GM19463 (cell line): ENCODE data around the gene GSPT1.

Experiments
- ATAC-seq: cut with Tn5 transposase; IDR thresholded peaks from one replicate; pipeline ENCODE4 v1.9.1; 2021; ENCODE audit warnings: mild to moderate bottlenecking, moderate library complexity; ENCODE audit not compliant: unreplicated experiment

Gene GSPT1

DNA sequence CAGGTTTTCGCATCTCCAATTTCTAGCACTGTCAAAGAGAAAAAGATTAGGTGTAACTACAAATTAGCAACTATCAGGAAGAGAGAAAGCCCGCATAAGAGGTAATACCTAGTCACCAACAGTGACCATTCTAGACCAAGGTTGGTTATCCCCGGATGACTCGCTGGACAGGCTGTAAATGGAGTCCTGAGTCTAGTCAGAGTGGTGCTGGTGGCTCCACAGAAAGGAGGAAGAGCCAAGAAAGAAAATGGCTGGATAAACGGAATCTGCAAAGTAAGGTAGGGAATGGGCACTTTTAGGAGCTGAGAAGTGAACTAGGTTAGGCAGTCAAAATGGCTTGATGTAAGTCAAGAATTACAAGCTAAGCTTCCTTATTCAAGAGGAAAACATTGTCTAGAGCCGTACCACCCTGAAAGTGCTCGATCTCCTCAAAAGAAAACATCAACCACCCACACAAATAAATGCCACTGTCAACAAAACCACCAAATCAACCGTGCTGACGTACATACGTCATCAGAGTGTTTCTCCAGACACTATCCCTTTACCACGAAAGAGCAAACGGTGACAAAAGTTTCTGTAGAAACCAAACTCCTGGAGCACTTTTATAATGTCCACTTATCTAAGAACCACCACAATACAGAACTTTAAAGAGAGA lies 2.2 kb downstream of the GSPT1 start:
- no peak for ATAC-seq

- ATAC-seq = no peak
Measured at GRCh38 chr16:11909653-11910545, 5.9 kb downstream of the GSPT1 start.

DNA sequence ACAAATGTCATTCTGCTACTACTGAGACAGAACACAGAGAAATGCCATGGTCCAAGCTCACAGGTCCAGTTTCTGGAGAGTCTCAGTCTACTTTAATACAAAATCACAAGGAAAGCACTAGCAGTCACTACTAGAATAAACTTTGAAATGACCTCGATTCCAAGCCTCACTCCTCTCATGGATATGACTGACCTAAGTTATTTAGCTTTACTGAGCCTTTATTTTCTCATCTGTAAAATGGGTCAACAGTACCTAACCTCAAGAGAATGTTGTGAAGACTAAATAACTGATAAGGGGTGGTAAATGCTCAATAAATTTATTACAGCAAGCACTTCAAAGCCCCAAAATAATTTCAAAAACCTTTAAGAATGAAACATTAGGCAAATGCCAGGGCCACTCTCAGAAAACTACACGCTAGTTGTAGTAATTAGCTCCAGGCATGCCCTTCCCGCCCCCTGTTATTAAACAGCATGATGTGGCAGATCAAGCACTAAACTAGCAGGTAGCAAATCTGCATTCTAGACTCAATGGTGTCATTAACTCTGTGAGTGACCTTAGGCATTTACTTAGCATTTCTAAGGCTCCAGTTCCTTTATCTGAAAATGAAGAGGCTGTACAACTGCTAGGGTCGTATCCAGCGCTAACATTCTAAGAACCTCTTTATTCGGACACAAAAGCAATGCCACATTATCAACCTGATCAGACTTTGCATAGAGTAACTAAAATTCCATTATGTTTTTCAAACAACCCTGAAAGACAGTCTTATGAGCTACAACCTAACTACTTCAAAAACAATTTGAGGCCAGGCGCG lies 8.4 kb downstream of the GSPT1 start:
- no peak for ATAC-seq

- ATAC-seq = no peak
Measured at GRCh38 chr16:11903906-11904305, 11.8 kb downstream of the GSPT1 start.

DNA sequence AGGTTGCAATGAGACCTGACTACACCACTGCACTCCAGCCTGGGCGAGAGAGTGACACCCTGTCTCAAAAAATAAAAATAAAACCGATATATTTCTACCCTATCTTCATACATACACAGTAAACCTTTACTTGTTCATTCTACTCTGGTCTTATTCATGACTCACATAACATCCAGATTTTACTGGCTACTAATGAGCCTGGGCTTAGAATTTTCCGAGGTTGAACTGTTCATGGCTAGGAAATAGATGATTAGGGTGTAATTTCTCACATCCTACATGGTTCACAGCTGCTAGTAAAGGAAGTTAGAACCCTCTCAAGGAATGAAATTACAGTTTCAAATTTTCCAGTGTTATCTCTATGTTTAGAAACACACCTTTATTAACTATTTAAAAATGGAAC lies 14.7 kb downstream of the GSPT1 start:
- no peak for ATAC-seq

- ATAC-seq = no peak
Measured at GRCh38 chr16:11896486-11897176, 19.1 kb downstream of the GSPT1 start.

GRCh38 chr16:11893571-11893970 lies 22.2 kb downstream of the GSPT1 start:
- no peak for ATAC-seq

DNA sequence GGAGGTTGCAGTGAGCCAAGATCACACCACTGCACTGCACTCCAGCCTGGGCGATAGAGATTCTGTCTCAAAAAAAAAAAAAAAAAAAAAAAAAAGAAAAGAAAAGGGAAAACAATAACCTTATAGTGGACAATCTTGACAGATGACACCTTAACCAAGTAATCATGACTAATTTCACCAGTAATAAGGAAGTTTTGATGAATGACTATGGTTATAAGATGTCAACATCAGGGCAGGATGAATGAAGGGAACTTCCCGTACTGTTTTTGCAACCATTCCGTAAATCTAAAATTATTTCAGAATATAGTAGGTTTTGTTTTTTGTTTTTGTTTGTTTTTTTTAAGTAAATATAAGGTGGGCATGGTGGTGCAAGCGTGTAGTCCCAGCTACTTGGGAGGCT lies 23.0 kb downstream of the GSPT1 start:
- no peak for ATAC-seq

DNA sequence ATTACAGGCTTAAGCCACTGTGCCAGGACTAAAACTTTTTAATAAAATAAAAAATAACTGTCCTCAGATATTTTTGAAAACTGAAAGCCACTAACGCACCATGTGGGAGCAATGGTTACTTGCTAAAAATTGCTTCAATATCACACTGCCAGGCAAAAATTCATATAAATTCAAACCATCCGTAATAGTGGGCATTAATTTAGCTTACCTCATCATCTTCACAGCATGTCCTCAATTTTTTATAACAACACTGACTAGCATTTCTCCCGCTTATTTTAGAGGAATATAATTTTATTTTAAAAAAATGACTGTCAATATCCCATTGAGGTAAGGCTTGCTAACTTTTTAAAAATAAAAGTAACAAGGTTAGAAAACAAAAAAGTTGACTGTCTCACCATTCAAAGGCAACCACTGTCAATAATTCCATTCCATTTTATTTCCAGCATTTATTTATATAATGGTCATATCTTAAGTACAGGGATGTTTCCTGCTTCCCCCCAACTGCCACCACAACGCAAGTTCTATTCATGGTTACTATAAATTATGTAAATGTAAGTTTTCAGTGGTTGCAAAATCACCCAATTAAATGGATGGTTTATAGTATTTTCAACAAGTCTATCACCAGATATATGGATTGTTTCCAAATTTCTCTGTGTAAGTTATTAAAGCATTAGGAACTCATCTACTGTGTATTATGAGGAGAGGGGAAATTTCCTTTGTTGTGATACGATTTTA lies 25.4 kb downstream of the GSPT1 start:
- no peak for ATAC-seq

DNA sequence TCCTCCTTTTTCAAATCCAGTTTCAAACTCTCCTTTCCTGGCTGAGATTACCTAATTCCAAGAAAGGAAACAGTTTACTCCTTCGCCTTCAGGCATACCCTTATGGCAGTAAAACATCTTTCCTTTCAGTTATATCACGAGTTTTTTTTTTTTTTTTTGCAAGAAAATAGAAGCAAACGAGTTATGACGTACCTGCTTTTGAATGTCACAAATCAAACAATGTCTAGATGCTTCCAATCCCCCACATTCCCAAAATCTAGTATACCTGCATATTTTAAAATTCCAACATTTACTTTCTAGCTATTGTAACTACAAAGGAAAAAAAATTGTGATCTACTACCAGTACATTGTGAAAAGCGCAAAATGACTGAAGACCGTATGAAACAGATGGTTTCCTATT lies 28.9 kb downstream of the GSPT1 start:
- no peak for ATAC-seq

DNA sequence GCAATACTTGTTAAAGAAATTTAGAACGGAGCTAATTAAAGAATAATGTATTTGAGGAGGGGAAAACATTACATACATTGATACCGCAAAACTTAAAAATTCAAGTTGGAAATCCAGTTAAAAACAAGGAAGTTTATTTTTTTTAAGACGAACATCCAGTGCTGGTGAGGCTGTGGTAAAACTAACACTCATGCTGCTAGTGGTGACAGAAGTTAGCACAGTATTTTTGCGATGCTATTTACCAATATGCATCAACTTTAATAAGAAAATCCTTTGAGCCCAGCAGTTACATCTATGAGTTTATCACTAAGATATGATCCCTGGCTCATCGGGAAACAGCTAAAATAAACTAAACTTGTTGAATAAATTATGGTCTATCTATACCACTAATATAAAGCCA lies 31.7 kb downstream of the GSPT1 start:
- ATAC-seq = no peak

- no peak for ATAC-seq
Measured at GRCh38 chr16:11880007-11880406, 35.7 kb downstream of the GSPT1 start.

DNA sequence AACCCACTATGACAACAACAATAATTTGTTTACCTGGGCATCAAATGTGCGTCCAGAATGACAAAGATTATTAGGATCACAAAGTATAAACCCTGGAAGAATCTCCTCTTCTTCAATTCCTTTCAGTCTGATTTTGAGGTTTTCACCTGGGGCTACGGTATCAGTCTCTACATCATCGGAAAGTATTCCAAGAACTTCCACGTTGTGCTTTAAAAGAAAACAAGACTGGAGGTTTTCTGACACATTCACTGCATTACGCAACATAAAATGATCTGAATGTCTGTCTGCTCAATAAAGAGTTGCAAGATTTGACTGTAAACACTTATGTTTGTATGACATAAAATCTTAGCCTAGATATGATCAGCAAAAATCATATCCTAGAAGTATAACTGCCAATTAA lies 38.4 kb downstream of the GSPT1 start:
- no peak for ATAC-seq

- ATAC-seq = no peak
Measured at GRCh38 chr16:11876306-11876705, 39.5 kb downstream of the GSPT1 start.

- ATAC-seq = no peak
Measured at GRCh38 chr16:11875721-11876120, 40.0 kb downstream of the GSPT1 start.

- no peak for ATAC-seq
Measured at GRCh38 chr16:11871193-11871592, 44.6 kb downstream of the GSPT1 start.

DNA sequence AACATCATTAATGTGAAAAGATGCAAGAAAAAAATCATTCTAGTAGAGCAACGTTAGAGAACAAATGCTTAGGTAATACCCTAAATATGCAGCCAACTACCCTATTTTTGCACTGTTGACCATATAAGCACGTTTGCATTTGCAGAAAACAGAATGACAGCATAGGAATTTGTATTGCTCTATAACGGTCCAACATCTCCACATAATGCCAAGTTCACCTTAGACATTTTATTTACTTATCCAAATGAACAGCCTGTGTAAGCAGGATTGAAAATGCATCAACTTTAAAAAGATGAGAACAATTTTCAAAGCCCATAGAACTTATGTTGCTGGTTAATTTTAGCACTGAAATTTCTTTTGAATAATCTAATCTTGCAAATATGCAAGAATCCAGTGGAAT lies 45.4 kb downstream of the GSPT1 start:
- no peak for ATAC-seq

- ATAC-seq = no peak
Measured at GRCh38 chr16:11869353-11870228, 46.2 kb downstream of the GSPT1 start.

- ATAC-seq = no peak
Measured at GRCh38 chr16:11868412-11868980, 47.3 kb downstream of the GSPT1 start.
